ENCODE results near the gene SLCO2A1. TPM values are rescaled to one million over a fixed set of nuclear protein-coding genes. Genes with fewer than 3 reads are reported as not detected.

Gene SLCO2A1
- total RNA-seq, 4 donors from 2014 or later: 3.3 to 18.9 (median 6.0) TPM

DNA sequence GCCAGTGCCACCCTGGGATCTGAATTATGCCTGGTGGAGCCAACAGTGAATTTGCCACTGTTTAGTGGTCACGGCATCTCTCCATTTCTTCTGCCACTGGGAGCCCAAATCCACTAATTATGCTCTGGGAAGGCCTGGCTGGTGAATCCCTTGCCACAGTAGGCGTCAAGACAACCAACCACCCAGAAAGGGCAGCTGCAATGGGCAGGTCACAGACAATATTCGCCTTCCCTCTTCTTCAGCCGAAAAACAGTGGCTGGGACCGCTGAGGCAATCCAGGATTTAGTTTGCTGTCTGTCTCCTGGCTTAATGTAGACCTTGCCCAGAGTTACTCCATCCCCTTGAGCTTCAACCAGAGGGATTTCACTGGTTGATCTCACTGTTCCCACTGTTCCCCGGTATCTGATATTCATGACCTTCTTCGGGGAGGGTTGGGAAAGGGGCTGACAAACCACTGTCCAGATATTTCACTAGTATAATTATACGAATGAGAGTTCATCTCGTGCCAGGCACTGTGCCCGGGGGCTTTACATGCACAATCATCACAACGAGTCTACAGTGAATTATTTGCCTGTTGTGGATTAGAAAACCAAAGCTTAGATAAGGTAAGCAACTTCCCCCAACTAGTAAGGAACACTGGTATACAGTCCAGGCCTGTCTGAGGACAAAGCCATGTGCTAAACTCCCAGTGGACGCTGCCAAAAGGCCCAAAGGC, 84.2 kb downstream of the SLCO2A1 start:
- peaks cover 25 to 87% (median 35%) of the 10 kb centered on the region in 3 donors for H3K4me1 ChIP-seq

DNA sequence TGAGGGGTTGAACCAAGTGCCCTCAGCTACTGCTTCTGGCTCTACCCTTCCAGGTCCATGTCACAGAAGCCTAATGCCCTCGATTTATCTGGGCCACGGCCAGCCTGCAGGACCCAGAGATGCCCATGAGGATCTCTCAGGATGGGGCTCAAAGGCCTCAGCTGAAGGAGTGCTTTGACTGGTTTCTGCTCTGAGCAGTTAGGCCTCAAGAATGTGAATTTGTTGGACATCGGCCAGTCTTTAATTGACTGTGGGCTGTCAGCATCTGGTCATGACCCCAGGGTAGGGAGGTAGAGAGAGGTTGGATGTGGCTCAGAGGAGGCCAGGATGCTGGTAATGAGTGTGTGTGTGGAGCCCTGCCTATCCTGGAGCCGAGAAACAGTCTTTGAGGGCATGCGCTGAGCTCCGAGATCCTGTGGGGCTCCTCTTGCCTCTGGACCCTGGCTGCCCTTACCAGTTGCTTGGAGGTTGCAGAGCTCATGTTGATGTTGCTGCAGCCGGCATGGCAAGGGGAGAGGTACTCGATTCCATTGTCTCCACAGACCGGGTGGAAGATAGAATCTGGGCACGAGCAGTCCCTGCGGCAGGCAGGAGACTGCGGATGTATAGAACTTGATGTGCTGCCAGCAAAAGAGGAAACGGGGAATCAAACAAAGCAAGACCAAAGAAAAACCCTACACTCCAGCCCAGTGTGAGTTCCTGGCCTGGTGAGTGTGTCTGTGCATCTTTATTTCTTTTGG, 84.9 kb downstream of the SLCO2A1 start:
- Histone ChIP-seq H3K27me3 (no peaks in the 10 kb centered on the region), H3K36me3 (no peaks in the 10 kb centered on the region), H3K9me3 (no peaks in the 10 kb centered on the region), H3K27ac (peak overlapping the region; percentile 37 to 85 (median 75)), H3K4me1 (peaks cover 25 to 85% (median 35%) of the 10 kb centered on the region in 3 donors), H3K4me3 (no peak overlapping the region)
- WGBS, 2 donors: 19 to 57% methylated on average over 7 to 11 of the region's 13 CpGs
- TF ChIP-seq, protein P1, sequence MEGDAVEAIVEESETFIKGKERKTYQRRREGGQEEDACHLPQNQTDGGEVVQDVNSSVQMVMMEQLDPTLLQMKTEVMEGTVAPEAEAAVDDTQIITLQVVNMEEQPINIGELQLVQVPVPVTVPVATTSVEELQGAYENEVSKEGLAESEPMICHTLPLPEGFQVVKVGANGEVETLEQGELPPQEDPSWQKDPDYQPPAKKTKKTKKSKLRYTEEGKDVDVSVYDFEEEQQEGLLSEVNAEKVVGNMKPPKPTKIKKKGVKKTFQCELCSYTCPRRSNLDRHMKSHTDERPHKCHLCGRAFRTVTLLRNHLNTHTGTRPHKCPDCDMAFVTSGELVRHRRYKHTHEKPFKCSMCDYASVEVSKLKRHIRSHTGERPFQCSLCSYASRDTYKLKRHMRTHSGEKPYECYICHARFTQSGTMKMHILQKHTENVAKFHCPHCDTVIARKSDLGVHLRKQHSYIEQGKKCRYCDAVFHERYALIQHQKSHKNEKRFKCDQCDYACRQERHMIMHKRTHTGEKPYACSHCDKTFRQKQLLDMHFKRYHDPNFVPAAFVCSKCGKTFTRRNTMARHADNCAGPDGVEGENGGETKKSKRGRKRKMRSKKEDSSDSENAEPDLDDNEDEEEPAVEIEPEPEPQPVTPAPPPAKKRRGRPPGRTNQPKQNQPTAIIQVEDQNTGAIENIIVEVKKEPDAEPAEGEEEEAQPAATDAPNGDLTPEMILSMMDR (IDR thresholded peaks at IDR 0.05): no peak
- no peak for TF ChIP-seq POLR2A (IDR thresholded peaks at IDR 0.05)
- no peak for DNase-seq
- intact Hi-C loops (cut with DNase I): no loop called here

More for the DNA sequence above, 84.2 kb downstream of the SLCO2A1 start:
- intact Hi-C loops (cut with DNase I): no loop called here
- no peak for DNase-seq
- WGBS, 2 donors: 57 to 60% methylated on average over 7 to 12 of the region's 12 CpGs
- no peak for TF ChIP-seq POLR2A (IDR thresholded peaks at IDR 0.05)
- TF ChIP-seq, protein P1 (IDR thresholded peaks at IDR 0.05): no peak
- no peaks in the 10 kb centered on the region for H3K9me3 ChIP-seq
- H3K27me3 ChIP-seq: no peaks in the 10 kb centered on the region
- H3K27ac ChIP-seq: peak overlapping the region; percentile 36 to 85 (median 75)
- H3K4me3 ChIP-seq: no peak overlapping the region
- no peaks in the 10 kb centered on the region for H3K36me3 ChIP-seq

DNA sequence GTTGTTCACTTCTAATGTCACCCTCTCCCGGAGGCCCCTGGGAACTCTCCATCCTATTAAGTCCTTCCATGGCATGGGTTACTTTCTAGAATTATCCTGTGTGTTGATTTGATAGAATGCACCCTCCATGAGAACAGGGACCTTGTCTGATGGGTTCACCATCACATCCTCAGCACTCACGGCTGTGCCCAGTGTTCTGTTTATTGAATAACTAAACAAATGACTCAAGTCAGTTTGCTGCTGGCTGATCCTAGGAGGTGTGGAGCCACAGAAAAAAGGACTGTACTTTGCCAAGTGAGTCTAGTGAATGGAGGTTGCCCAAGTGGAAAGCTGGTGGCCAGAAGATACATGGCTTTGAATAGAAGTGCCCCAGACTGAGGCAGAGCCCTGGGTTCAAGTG, 85.5 kb downstream of the SLCO2A1 start:
- TF ChIP-seq POLR2A (IDR thresholded peaks at IDR 0.05): no peak
- TF ChIP-seq, protein P1 (IDR thresholded peaks at IDR 0.05): no peak
- Histone ChIP-seq H3K27ac (peak overlapping the region; percentile 37 to 85 (median 75)), H3K27me3 (no peaks in the 10 kb centered on the region), H3K4me3 (no peak overlapping the region), H3K36me3 (no peaks in the 10 kb centered on the region), H3K4me1 (peaks cover 25 to 81% (median 35%) of the 10 kb centered on the region in 3 donors), H3K9me3 (no peaks in the 10 kb centered on the region)
- intact Hi-C loops (cut with DNase I): no loop called here
- 32 to 38% methylated on average over 2 of the region's 2 CpGs for WGBS, 2 donors
- no peak for DNase-seq

DNA sequence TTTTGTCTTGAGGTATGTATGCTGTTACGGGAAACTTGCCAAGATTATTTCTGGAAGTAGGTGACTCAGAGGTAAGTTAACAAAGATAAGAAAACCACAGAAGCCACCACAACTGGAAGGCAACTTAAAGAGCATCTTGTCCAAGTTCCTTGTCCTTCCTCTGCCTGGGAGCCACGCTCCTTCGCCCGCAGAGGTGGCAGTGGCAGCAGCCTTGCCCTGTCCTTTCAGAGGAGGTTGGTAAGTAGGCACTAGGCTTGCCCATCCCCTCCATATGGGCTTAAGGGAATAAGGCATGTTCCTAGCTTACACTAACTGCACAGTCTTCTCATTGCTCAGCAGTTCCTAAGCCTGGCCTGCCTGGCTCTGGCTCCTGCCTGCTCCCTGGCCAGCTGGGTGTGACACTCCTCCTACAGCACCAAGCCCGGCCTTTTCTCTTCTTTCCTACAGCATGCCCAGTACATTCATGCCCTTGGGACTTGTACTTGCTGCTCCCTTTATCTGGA, 86.0 kb downstream of the SLCO2A1 start:
- 36% methylated on average over 5 of the region's 5 CpGs for WGBS, 2 donors
- no peak overlapping the region for H3K4me3 ChIP-seq
- H3K4me1 ChIP-seq: peaks cover 22 to 81% (median 35%) of the 10 kb centered on the region in 3 donors
- H3K9me3 ChIP-seq: no peaks in the 10 kb centered on the region
- H3K27ac ChIP-seq: peak overlapping the region; percentile 37 to 85 (median 75)
- DNase-seq: no peak
- TF ChIP-seq, protein P1 (IDR thresholded peaks at IDR 0.05): no peak
- no peak for TF ChIP-seq POLR2A (IDR thresholded peaks at IDR 0.05)
- no peaks in the 10 kb centered on the region for H3K36me3 ChIP-seq
- intact Hi-C loops (cut with DNase I): no loop called here
- H3K27me3 ChIP-seq: no peaks in the 10 kb centered on the region
